Measurements from ENCODE around the gene IGDCC3.

GRCh38 chr15:65333856-65334255, 43.9 kb downstream of the IGDCC3 start:
- TF ChIP-seq CTCF (IDR thresholded peaks at IDR 0.05 in 8 of 11, conservative IDR thresholded peaks at IDR 0.05 in 3 of 11) (no peak), POLR2A (IDR thresholded peaks at IDR 0.05) (no peak)
